Uterus (tissue), 4 donors: ENCODE measurements around the gene PTPN1. TPM values are rescaled to one million over a fixed set of nuclear protein-coding genes. Genes with fewer than 3 reads are reported as not detected.

Experiments used
- DNase-seq, 2 donors: peaks; one replicate each; pipeline ENCODE4 v3.0.0-alpha.2; 2019 to 2020
- H3K27ac ChIP-seq, 2 donors: fragments of 200-600 bp; sonication (generic); 1 replicate in 1 of 2; 2 replicates in 1 of 2; pipeline ENCODE4 v1.5.1; 2016 to 2018
- H3K27me3 ChIP-seq, 2 donors: fragments of 200-600 bp; sonication (generic); one replicate each; pipeline ENCODE4 v1.5.1; 2018 to 2019; ENCODE audit warnings: control low read depth in 1 of 2
- H3K36me3 ChIP-seq, 2 donors: fragments of 200-600 bp; sonication (generic); one replicate each; pipeline ENCODE4 v1.5.1; 2019; ENCODE audit warnings: control low read depth in 1 of 2
- H3K4me1 ChIP-seq, 2 donors: fragments of 200-600 bp; sonication (generic); one replicate each; pipeline ENCODE4 v1.5.1; 2018 to 2019; ENCODE audit warnings: control low read depth in 1 of 2
- H3K4me3 ChIP-seq, 2 donors: fragments of 200-600 bp; sonication (generic); 1 replicate in 1 of 2; 2 replicates in 1 of 2; pipeline ENCODE4 v1.5.1; 2018 to 2019; ENCODE audit warnings: mild to moderate bottlenecking in 1 of 2
- H3K9me3 ChIP-seq, 2 donors: fragments of 200-600 bp; sonication (generic); one replicate each; pipeline ENCODE4 v1.5.1; 2019; ENCODE audit warnings: control low read depth in 1 of 2
- POLR2A ChIP-seq, 2 donors: fragments of 450-650 bp; IDR thresholded peaks; one replicate each; pipeline ENCODE4 v1.6.1; 2016; ENCODE audit warnings: antibody characterized with exemption in 2 of 2, mild to moderate bottlenecking in 1 of 2, moderate library complexity in 1 of 2
- intact Hi-C: fragments of 100-400 bp; cut with DNase I; formaldehyde crosslinking; loops from one replicate; pipeline ENCODE4 v1.15.1; 2023; ENCODE audit warnings: low total_unique reads
- total RNA-seq, 4 donors: library from RNA; depleted of rRNA in 3 of 4; stranded (reverse); fragments of >200 nt in 3 of 4; gene quantifications; one replicate each; pipeline versions ENCODE4 v1.1.0 to v1.2.4, GENCODE V29; 2014 to 2023
- TF ChIP-seq, protein P1 (sequence below), 4 experiments: fragments of 200-600 bp in 2 of 4; fragments of 450-650 bp in 2 of 4; sonication (generic) in 2 of 4; IDR thresholded peaks; one replicate each; pipeline ENCODE4 v1.5.1; 2016 to 2019; ENCODE audit warnings: antibody characterized with exemption in 4 of 4, mild to moderate bottlenecking in 2 of 4, moderate library complexity in 1 of 4
- donor health status: DM: yes; HTN: yes; CAD: no.

PTPN1 gene
- total RNA-seq, 4 donors from 2014 or later, result 14.1 to 33.9 (median 20.2) TPM

GRCh38 chr20:50600281-50600895 lies 90.2 kb downstream of the PTPN1 start:
- TF ChIP-seq, protein P1, sequence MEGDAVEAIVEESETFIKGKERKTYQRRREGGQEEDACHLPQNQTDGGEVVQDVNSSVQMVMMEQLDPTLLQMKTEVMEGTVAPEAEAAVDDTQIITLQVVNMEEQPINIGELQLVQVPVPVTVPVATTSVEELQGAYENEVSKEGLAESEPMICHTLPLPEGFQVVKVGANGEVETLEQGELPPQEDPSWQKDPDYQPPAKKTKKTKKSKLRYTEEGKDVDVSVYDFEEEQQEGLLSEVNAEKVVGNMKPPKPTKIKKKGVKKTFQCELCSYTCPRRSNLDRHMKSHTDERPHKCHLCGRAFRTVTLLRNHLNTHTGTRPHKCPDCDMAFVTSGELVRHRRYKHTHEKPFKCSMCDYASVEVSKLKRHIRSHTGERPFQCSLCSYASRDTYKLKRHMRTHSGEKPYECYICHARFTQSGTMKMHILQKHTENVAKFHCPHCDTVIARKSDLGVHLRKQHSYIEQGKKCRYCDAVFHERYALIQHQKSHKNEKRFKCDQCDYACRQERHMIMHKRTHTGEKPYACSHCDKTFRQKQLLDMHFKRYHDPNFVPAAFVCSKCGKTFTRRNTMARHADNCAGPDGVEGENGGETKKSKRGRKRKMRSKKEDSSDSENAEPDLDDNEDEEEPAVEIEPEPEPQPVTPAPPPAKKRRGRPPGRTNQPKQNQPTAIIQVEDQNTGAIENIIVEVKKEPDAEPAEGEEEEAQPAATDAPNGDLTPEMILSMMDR (IDR thresholded peaks at IDR 0.05), result no peak
- no peak for TF ChIP-seq POLR2A (IDR thresholded peaks at IDR 0.05)
- H3K4me1 ChIP-seq, result no peaks in the 10 kb centered on the region
- no peak overlapping the region for H3K27ac ChIP-seq
- intact Hi-C loops, result no loop called here
- H3K4me3 ChIP-seq, result no peak overlapping the region
- no peaks in the 10 kb centered on the region for H3K9me3 ChIP-seq
- H3K36me3 ChIP-seq, result no peaks in the 10 kb centered on the region
- H3K27me3 ChIP-seq, result no peaks in the 10 kb centered on the region
- no peak for DNase-seq

- intact Hi-C loops, result no loop called here
- Histone ChIP-seq H3K9me3 (no peaks in the 10 kb centered on the region), H3K4me1 (no peaks in the 10 kb centered on the region), H3K27me3 (no peaks in the 10 kb centered on the region), H3K36me3 (no peaks in the 10 kb centered on the region), H3K27ac (no peak overlapping the region), H3K4me3 (no peak overlapping the region)
- no peak for DNase-seq
- TF ChIP-seq POLR2A (IDR thresholded peaks at IDR 0.05), result no peak
- TF ChIP-seq, protein P1 (IDR thresholded peaks at IDR 0.05), result no peak
Observed at GRCh38 chr20:50601511-50602431, 91.6 kb downstream of the PTPN1 start.

DNA sequence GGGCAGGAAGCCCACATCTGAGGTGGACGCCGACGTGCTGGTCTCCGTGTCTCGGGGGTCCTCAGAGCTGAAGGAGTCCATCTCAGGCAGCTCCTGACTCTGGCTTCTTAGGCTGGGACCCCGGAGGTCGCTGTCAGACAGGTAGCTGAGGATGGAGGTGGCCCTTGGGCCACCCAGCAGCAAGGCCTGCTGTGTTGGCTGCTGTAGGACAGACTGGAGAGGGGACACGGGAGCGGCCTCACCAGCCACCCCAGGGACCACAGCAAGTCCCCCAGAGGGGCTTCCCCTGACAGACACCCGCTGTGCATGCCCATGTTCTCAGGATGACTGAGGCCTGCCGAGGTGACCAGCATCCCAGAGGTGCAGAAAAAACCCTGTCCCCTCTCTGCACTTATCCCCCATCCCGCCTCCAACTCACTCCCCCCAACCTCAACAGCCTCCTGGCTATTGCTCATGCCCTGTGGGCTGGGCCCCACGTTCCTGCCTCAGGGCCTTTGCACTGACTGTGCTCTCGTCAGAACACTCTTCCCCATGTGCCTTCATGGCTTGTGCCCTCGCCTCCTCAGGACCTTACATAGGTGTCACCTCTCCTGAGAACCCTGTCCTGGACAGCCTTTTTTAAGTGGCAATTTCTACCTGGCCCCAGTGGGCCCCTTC lies 92.4 kb downstream of the PTPN1 start:
- Histone ChIP-seq H3K4me3 (no peak overlapping the region), H3K36me3 (no peaks in the 10 kb centered on the region), H3K27me3 (no peaks in the 10 kb centered on the region), H3K4me1 (no peaks in the 10 kb centered on the region), H3K9me3 (no peaks in the 10 kb centered on the region), H3K27ac (no peak overlapping the region)
- no peak for DNase-seq
- intact Hi-C loops, result no loop called here
- TF ChIP-seq, protein P1 (IDR thresholded peaks at IDR 0.05), result no peak
- no peak for TF ChIP-seq POLR2A (IDR thresholded peaks at IDR 0.05)

GRCh38 chr20:50604451-50604850 lies 94.3 kb downstream of the PTPN1 start:
- TF ChIP-seq POLR2A (IDR thresholded peaks at IDR 0.05), result no peak
- TF ChIP-seq, protein P1 (IDR thresholded peaks at IDR 0.05), result no peak
- Histone ChIP-seq H3K27ac (no peak overlapping the region), H3K9me3 (no peaks in the 10 kb centered on the region), H3K27me3 (no peaks in the 10 kb centered on the region), H3K4me3 (no peak overlapping the region), H3K4me1 (no peaks in the 10 kb centered on the region), H3K36me3 (no peaks in the 10 kb centered on the region)
- no peak for DNase-seq
- intact Hi-C loops, result no loop called here

DNA sequence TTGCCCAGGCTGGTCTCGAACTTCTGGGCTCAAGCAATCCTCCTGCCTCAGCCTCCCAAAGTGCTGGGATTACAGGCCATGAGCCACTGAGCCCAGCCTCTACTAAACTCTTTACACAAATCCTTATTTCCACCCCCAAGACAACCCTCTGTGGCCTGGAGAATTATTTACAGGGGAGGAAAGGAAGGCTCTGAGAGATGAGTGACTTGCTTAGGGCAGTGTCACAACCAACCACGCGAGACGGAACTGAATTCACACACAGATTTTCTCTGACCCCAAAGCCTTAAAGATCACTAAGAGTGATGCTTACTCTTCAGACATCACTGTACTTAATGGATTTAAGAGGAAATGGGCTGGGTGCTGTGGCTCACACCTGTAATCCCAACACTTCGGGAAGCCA lies 95.0 kb downstream of the PTPN1 start:
- Histone ChIP-seq H3K4me1 (no peaks in the 10 kb centered on the region), H3K27me3 (no peaks in the 10 kb centered on the region), H3K27ac (no peak overlapping the region), H3K9me3 (no peaks in the 10 kb centered on the region), H3K4me3 (no peak overlapping the region), H3K36me3 (no peaks in the 10 kb centered on the region)
- DNase-seq, result no peak
- intact Hi-C loops, result no loop called here
- TF ChIP-seq POLR2A (IDR thresholded peaks at IDR 0.05), result no peak
- TF ChIP-seq, protein P1 (IDR thresholded peaks at IDR 0.05), result no peak
